Left lung (tissue), 10 donors: Measurements from ENCODE around the gene TEP1. TPM values are rescaled to one million over a fixed set of nuclear protein-coding genes. Genes with fewer than 3 reads are reported as not detected.

ENCODE experiments used
- ATAC-seq: fragments of 200-7000 bp; cut with Tn5 transposase; one replicate; pipeline ENCODE4 v1.9.1; 2020; ENCODE audit warnings: moderate library complexity
- DNase-seq, 4 donors: peaks; one replicate each; pipeline ENCODE4 v3.0.0-alpha.2; 2013 to 2020
- H3K27ac ChIP-seq, 2 donors: fragments of 200-600 bp; sonication (generic) in 1 of 2; one replicate each; pipeline versions ENCODE4 v1.5.0 to v1.8.0; 2020 to 2021
- H3K27me3 ChIP-seq, 2 donors: fragments of 200-600 bp; sonication (generic) in 1 of 2; one replicate each; pipeline versions ENCODE4 v1.5.0 to v1.8.0; 2020 to 2021
- H3K36me3 ChIP-seq, 2 donors: fragments of 200-600 bp; sonication (generic) in 1 of 2; one replicate each; pipeline versions ENCODE4 v1.5.0 to v1.8.0; 2020 to 2021
- H3K4me1 ChIP-seq, 2 donors: fragments of 200-600 bp; one replicate each; pipeline ENCODE4 v1.8.0; 2021
- H3K4me3 ChIP-seq, 2 donors: fragments of 200-600 bp; sonication (generic) in 1 of 2; one replicate each; pipeline versions ENCODE4 v1.5.0 to v1.8.0; 2020 to 2021; ENCODE audit warnings: mild to moderate bottlenecking in 1 of 2
- H3K9me3 ChIP-seq, 2 donors: fragments of 200-600 bp; sonication (generic) in 1 of 2; one replicate each; pipeline versions ENCODE4 v1.5.0 to v1.8.0; 2020 to 2021
- intact Hi-C, 2 donors: fragments of 100-400 bp; cut with DNase I; formaldehyde crosslinking; loops; one replicate each; pipeline versions ENCODE4 v1.11.2 to v1.14.2; 2022
- polyA plus RNA-seq, 6 donors: library from polyadenylated mRNA; unstranded; fragments of 120-200 nt; gene quantifications; one replicate each; pipeline ENCODE4 v1.2.1, GENCODE V29; 2013; ENCODE audit not compliant: insufficient read length in 6 of 6
- total RNA-seq, 2 donors: library from RNA; stranded (reverse); fragmentation: NEBNext Ultra II Directional; extraction: Animal tissue kit (Norgen Biotek cat#: 25700); gene quantifications; one replicate each; pipeline ENCODE4 v1.2.1, GENCODE V29; 2021
- TF ChIP-seq, protein P1 (sequence below), 2 donors: fragments of 200-600 bp; sonication (generic) in 1 of 2; IDR thresholded peaks; one replicate each; pipeline versions ENCODE4 v1.5.0 to v1.8.0; 2021; ENCODE audit warnings: antibody characterized with exemption in 2 of 2
- donor health status: DM: no; HTN: yes; CAD: no.
- donor health status: DM: no; HTN: no; CAD: no.

Gene TEP1
- total and polyA plus RNA-seq, 8 donors = 19.0 to 57.0 (median 21.9) TPM

DNA sequence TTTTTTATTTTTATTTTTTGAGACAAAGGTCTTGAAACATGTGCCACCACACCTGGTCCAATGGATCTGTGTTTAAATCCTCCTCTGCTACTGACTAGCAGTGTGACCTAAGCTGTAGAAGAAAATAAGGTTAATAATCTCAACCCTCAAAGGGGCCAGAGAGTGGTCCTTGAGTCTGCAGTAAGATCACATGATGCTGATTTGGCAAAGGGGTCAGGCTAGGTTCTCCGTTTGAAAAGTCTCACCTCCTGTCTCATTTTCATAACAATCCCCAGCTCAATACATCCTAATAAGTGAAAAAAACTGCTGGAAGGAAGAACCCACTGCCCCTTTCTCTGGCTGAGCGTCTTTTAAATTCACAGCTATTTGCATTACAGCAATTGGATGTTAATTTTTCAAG lies 8.0 kb upstream of the TEP1 start:
- H3K4me1 ChIP-seq = no peaks in the 10 kb centered on the region
- H3K9me3 ChIP-seq = no peaks in the 10 kb centered on the region
- no peaks in the 10 kb centered on the region for H3K36me3 ChIP-seq
- TF ChIP-seq, protein P1, sequence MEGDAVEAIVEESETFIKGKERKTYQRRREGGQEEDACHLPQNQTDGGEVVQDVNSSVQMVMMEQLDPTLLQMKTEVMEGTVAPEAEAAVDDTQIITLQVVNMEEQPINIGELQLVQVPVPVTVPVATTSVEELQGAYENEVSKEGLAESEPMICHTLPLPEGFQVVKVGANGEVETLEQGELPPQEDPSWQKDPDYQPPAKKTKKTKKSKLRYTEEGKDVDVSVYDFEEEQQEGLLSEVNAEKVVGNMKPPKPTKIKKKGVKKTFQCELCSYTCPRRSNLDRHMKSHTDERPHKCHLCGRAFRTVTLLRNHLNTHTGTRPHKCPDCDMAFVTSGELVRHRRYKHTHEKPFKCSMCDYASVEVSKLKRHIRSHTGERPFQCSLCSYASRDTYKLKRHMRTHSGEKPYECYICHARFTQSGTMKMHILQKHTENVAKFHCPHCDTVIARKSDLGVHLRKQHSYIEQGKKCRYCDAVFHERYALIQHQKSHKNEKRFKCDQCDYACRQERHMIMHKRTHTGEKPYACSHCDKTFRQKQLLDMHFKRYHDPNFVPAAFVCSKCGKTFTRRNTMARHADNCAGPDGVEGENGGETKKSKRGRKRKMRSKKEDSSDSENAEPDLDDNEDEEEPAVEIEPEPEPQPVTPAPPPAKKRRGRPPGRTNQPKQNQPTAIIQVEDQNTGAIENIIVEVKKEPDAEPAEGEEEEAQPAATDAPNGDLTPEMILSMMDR (IDR thresholded peaks at IDR 0.05) = no peak
- ATAC-seq (no peak), DNase-seq (no peak)
- H3K4me3 ChIP-seq = no peak overlapping the region
- intact Hi-C loops = no loop called here
- H3K27me3 ChIP-seq = no peaks in the 10 kb centered on the region
- no peak overlapping the region for H3K27ac ChIP-seq

DNA sequence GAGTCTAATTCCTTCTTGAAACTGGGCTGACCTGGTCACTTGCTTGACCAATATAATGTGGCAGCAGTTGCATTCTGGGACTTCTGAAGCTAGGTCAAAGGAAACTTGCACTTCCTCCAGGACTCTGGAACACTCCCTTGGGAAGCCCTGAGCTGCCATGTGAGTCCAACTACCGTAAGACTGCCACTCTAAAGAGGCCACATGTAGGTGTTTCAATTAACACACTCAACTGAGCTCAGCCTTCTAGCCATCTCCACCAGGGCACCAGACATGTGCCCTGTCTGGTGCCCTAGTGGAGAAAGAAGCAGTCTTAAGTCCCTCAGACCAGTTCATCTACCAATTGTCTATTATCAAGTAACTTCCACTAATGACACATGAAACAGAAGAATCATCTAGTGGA lies 6.1 kb upstream of the TEP1 start:
- H3K4me3 ChIP-seq = no peak overlapping the region
- intact Hi-C loops = loop anchor here in 1 of 2 donors (10.0 kb wide), 1 partner anchor 185 kb away; no protein-coding TSS in a partner anchor
- no peaks in the 10 kb centered on the region for H3K27me3 ChIP-seq
- peaks cover 0 to 9% of the 10 kb centered on the region in 2 donors for H3K4me1 ChIP-seq
- no peak overlapping the region for H3K27ac ChIP-seq
- TF ChIP-seq, protein P1 (IDR thresholded peaks at IDR 0.05) = no peak
- ATAC-seq (no peak), DNase-seq (no peak)
- H3K36me3 ChIP-seq = no peaks in the 10 kb centered on the region
- H3K9me3 ChIP-seq = no peaks in the 10 kb centered on the region

- ATAC-seq (no peak), DNase-seq (no peak)
- intact Hi-C loops = loop anchor here in 1 of 2 donors (10.0 kb wide), 1 partner anchor 186 kb away; no protein-coding TSS in a partner anchor
- no peaks in the 10 kb centered on the region for H3K36me3 ChIP-seq
- no peak overlapping the region for H3K4me3 ChIP-seq
- no peaks in the 10 kb centered on the region for H3K9me3 ChIP-seq
- no peak overlapping the region for H3K27ac ChIP-seq
- TF ChIP-seq, protein P1 (IDR thresholded peaks at IDR 0.05) = no peak
- peaks cover 0 to 17% of the 10 kb centered on the region in 2 donors for H3K4me1 ChIP-seq
- H3K27me3 ChIP-seq = no peaks in the 10 kb centered on the region
Measured at GRCh38 chr14:20418501-20418909, 5.2 kb upstream of the TEP1 start.

DNA sequence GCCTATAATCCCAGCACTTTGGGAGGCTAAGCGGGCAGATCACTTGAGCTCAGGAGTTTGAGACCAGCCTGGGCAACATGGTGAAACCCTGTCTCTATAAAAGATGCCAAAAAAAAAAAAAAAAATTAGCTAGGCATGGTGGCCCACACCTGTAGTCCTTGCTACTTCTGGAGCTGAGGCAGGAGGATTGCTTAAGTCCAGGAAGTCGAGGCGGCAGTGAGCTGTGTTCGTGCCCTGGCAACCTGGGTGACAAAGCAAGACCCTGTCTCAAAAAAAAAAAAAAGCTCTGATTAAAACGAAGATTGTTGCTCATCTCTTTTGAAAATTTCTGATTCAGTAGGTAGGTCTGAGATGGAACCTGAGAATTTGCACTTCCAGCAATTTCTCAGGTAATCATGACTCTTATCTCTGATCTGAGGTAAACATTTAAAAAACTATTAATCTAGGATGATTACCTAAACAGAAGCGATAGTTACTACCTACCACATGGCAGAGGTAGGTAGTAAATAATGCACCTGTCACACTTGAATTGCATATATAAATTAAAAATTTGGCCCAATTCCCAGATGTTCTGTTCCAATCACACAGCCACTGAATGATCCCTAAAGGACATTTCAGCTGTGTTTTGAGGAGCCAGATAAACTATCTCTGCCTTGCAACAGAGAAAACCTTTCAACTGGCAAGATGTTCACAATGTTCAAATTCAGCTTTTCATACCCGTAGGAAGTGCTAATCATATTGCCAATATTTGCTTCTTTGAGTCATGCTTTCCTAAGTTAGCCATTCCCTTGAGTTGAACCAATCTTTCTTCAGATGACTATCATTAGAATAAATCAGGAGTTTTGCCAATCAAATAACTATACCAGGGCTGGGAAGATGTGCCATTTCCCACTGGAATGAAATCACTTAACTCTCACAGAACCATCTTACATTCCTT lies 4.2 kb upstream of the TEP1 start:
- H3K27me3 ChIP-seq = no peaks in the 10 kb centered on the region
- intact Hi-C loops = loop anchor here in 1 of 2 donors (10.0 kb wide), 1 partner anchor 187 kb away; no protein-coding TSS in a partner anchor
- no peak overlapping the region for H3K27ac ChIP-seq
- no peaks in the 10 kb centered on the region for H3K9me3 ChIP-seq
- DNase-seq (no peak), ATAC-seq (no peak)
- peaks cover 0 to 17% of the 10 kb centered on the region in 2 donors for H3K4me1 ChIP-seq
- no peak overlapping the region for H3K4me3 ChIP-seq
- TF ChIP-seq, protein P1 (IDR thresholded peaks at IDR 0.05) = no peak
- H3K36me3 ChIP-seq = no peaks in the 10 kb centered on the region

DNA sequence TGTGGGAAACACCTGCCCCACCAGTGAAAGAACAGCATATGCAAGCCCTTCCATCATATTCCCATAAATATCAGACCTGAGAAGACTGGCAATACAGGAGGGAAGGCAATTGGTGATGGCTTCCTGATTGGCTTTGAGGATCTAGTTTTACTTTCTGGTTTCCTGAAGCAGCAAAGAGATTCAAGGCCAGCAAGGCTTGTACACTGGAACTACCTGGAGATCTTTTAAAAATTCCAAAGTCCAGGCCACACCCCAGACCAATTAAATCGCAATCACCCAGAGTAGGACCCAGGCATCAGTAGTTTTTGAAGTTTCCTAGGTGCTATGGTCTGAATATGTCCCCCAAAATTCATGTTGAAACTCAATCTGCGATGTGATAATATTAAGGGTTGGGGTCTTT lies 2.9 kb upstream of the TEP1 start:
- DNase-seq = no peak
- ATAC-seq = no peak
- no peak overlapping the region for H3K4me3 ChIP-seq
- TF ChIP-seq, protein P1 (IDR thresholded peaks at IDR 0.05) = no peak
- no peaks in the 10 kb centered on the region for H3K27me3 ChIP-seq
- peaks cover 0 to 28% of the 10 kb centered on the region in 2 donors for H3K4me1 ChIP-seq
- no peak overlapping the region for H3K27ac ChIP-seq
- no peaks in the 10 kb centered on the region for H3K9me3 ChIP-seq
- intact Hi-C loops = loop anchor here in 1 of 2 donors (10.0 kb wide), 1 partner anchor 189 kb away; no protein-coding TSS in a partner anchor
- H3K36me3 ChIP-seq = no peaks in the 10 kb centered on the region
